HG03135 (cell line): ENCODE results near the gene DLEU7.

Source experiments
- ATAC-seq: cut with Tn5 transposase; IDR thresholded peaks from one replicate; pipeline ENCODE4 v1.9.1; 2021; ENCODE audit warnings: mild to moderate bottlenecking, moderate library complexity; ENCODE audit not compliant: unreplicated experiment

DLEU7 gene

GRCh38 chr13:50843257-50844083 lies at the start of gene DLEU7:
Gene DLEU7, minus strand, starts transcription at chr13:50843692. Its CDS starts 46 bp downstream, at chr13:50843646.
- ATAC-seq, result no peak

GRCh38 chr13:50892210-50892944 lies 48.9 kb upstream of the DLEU7 start:
- no peak for ATAC-seq

GRCh38 chr13:50891206-50891605 lies 47.7 kb upstream of the DLEU7 start:
- no peak for ATAC-seq

GRCh38 chr13:50889317-50889716 lies 45.8 kb upstream of the DLEU7 start:
- no peak for ATAC-seq

- ATAC-seq, result no peak
Measured at GRCh38 chr13:50888362-50888761, 44.9 kb upstream of the DLEU7 start.

GRCh38 chr13:50887151-50887550 lies 43.7 kb upstream of the DLEU7 start:
- ATAC-seq, result no peak

GRCh38 chr13:50884265-50884664 lies 40.8 kb upstream of the DLEU7 start:
- ATAC-seq, result no peak

- ATAC-seq, result no peak
Measured at GRCh38 chr13:50883728-50884127, 40.2 kb upstream of the DLEU7 start.

- no peak for ATAC-seq
Measured at GRCh38 chr13:50882816-50883435, 39.4 kb upstream of the DLEU7 start.

GRCh38 chr13:50873991-50874390 lies 30.5 kb upstream of the DLEU7 start:
- ATAC-seq, result no peak

GRCh38 chr13:50873467-50873866 lies 30.0 kb upstream of the DLEU7 start:
- no peak for ATAC-seq

GRCh38 chr13:50871405-50871804 lies 27.9 kb upstream of the DLEU7 start:
- ATAC-seq, result no peak

- ATAC-seq, result no peak
Measured at GRCh38 chr13:50867637-50867945, 24.1 kb upstream of the DLEU7 start.

GRCh38 chr13:50866817-50867636 lies 23.5 kb upstream of the DLEU7 start:
- ATAC-seq, result no peak

- ATAC-seq, result no peak
Measured at GRCh38 chr13:50864492-50864891, 21.0 kb upstream of the DLEU7 start.

- ATAC-seq, result no peak
Measured at GRCh38 chr13:50855681-50856080, 12.2 kb upstream of the DLEU7 start.

- ATAC-seq, result no peak
Measured at GRCh38 chr13:50850445-50850844, 7.0 kb upstream of the DLEU7 start.

GRCh38 chr13:50847501-50847900 lies 4.0 kb upstream of the DLEU7 start:
- no peak for ATAC-seq

GRCh38 chr13:50846861-50847475 lies 3.5 kb upstream of the DLEU7 start:
- no peak for ATAC-seq

GRCh38 chr13:50845211-50845610 lies 1.7 kb upstream of the DLEU7 start:
- no peak for ATAC-seq
